Astrocyte (in vitro differentiated cells and primary cell): ENCODE measurements around the gene CDH23.

Experiments used
- CTCF ChIP-seq: IDR thresholded peaks from 2 replicates; pipeline ENCODE4 v1.5.1; 2011; ENCODE audit warnings: low read depth, mild to moderate bottlenecking, inconsistent platforms, low read length, moderate library complexity; ENCODE audit not compliant: insufficient read depth
- EZH2 ChIP-seq: IDR thresholded peaks from 2 replicates; pipeline ENCODE4 v1.6.1; 2012; ENCODE audit warnings: mild to moderate bottlenecking, low read length, inconsistent platforms; ENCODE audit not compliant: insufficient read depth

DNA sequence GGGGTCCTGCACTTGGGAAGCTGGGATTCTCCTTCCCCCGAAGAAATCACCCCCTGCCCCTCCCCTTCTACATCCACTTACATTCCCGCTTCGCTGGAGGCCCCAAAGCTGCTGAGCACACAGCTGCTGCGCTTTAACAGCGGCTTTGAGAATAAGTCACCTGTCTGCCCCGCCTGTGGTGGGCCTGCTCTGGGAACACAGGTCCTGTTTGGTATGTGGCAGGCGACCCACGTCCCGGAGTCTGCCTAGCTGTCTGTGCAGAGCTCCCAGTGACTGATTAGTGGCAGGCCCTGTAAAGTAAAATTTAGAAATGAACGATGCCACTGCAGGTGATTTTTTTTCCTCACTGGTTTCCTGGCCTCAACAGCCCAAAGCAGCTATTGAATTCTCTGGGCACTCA is 47.0 kb downstream of the CDH23 start:
- TF ChIP-seq CTCF (no peak), EZH2 (no peak)
